ENCODE measurements around the gene ATG4B.

- TF ChIP-seq EP300 (conservative IDR thresholded peaks at IDR 0.05; ENCODE audit: poor library complexity, severe bottlenecking) (no peak), CTCF (IDR thresholded peaks at IDR 0.05; ENCODE audit: poor library complexity, severe bottlenecking) (no peak), MXI1 (conservative IDR thresholded peaks at IDR 0.05; ENCODE audit: poor library complexity, severe bottlenecking) (no peak), POLR2AphosphoS5 (IDR thresholded peaks at IDR 0.05) (no peak), RAD21 (conservative IDR thresholded peaks at IDR 0.05) (no peak), SMC3 (conservative IDR thresholded peaks at IDR 0.05; ENCODE audit: poor library complexity) (no peak), EZH2 (IDR thresholded peaks at IDR 0.05; ENCODE audit: borderline replicate concordance, insufficient read depth, low read length, poor library complexity, severe bottlenecking) (no peak)
Measured at GRCh38 chr2:241655516-241656189, 18.2 kb downstream of the ATG4B start.

Measured in neural cell (in vitro differentiated cells).